ENCODE measurements around the gene XPO6.

XPO6 gene

DNA sequence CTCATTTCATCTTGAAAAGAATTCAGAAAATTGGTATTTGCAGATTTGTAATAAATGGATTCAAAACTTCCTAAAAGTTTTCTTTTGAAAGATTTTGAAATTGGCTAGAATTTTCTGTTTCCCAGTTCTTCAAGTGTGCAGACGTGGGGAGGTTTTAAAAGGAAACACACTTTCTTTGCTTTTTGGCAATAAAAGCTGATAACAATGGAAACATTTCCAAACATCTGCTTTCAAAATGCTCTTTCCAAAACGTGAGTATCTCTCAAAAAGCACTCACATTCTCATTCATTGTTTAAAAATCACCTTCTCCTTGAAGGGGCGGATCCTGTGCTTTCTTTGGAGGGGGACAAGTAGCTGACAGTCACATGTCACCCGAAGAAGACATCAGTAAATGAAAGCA, 139.7 kb downstream of the XPO6 start:
- no peak overlapping the region for H3K4me2 ChIP-seq (ENCODE audit: low read length)

DNA sequence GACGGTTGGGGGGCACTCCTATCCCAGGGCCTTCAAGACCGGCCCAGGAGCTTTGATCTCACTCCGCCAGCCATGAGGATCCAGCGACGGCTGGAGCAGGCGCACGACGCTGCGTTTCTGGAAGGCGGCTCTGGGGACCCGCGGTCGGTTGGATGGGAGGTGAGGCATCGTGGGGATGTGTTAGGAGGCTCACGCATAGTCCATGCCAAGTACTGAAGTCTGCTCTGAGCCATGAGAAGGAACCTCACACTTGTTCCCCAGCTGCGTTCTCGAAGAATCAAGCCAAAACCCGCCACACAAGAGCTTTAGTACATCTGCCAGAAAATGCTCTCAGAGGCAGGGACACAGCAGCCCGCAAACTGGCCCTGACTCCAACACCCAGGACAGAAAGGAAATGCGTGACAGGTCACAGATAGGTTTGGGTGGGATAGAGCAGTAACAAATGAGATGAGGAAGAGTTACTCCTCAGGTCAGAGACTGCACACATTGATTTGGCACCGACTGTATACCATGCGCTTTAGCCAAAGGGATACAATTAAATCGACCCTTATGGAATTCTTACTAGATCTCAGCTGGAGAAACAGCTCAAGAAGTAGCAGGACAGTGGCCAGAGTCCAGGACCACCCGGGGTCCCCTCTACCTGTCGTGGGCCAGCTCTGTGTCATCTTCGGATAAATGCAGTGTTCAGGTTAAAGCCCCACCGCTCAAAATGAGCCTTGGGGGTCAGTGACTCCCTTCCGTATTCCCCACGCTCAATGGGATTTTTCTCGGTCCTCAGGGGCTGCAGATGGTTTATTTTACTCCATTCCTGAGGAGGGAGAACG, 141.6 kb downstream of the XPO6 start:
- Histone ChIP-seq H3K9ac (no peak overlapping the region), H3K79me2 (no peaks in the 10 kb centered on the region), H3K4me2 (ENCODE audit: low read length) (no peak overlapping the region), H3K36me3 (ENCODE audit: control insufficient read depth, insufficient read depth, low read length) (no peaks in the 10 kb centered on the region), H2AFZ (no peak overlapping the region), H3K27me3 (ENCODE audit: control insufficient read depth, insufficient read depth, low read length) (no peaks in the 10 kb centered on the region), H3K4me1 (no peaks in the 10 kb centered on the region), H3K9me3 (ENCODE audit: control insufficient read depth, low read length) (no peaks in the 10 kb centered on the region), H3K27ac (no peak overlapping the region), H3K4me3 (ENCODE audit: low read depth, low read length) (no peak overlapping the region)
- TF ChIP-seq, protein P1, sequence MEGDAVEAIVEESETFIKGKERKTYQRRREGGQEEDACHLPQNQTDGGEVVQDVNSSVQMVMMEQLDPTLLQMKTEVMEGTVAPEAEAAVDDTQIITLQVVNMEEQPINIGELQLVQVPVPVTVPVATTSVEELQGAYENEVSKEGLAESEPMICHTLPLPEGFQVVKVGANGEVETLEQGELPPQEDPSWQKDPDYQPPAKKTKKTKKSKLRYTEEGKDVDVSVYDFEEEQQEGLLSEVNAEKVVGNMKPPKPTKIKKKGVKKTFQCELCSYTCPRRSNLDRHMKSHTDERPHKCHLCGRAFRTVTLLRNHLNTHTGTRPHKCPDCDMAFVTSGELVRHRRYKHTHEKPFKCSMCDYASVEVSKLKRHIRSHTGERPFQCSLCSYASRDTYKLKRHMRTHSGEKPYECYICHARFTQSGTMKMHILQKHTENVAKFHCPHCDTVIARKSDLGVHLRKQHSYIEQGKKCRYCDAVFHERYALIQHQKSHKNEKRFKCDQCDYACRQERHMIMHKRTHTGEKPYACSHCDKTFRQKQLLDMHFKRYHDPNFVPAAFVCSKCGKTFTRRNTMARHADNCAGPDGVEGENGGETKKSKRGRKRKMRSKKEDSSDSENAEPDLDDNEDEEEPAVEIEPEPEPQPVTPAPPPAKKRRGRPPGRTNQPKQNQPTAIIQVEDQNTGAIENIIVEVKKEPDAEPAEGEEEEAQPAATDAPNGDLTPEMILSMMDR (IDR thresholded peaks at IDR 0.05) = no peak

More for the DNA sequence above, 139.7 kb downstream of the XPO6 start:
- no peaks in the 10 kb centered on the region for H3K36me3 ChIP-seq (ENCODE audit: control insufficient read depth, insufficient read depth, low read length)
- no peaks in the 10 kb centered on the region for H3K9me3 ChIP-seq (ENCODE audit: control insufficient read depth, low read length)
- no peaks in the 10 kb centered on the region for H3K27me3 ChIP-seq (ENCODE audit: control insufficient read depth, insufficient read depth, low read length)
- H3K4me3 ChIP-seq (ENCODE audit: low read depth, low read length) = no peak overlapping the region
- H3K27ac ChIP-seq = no peak overlapping the region
- no peak overlapping the region for H2AFZ ChIP-seq
- no peaks in the 10 kb centered on the region for H3K4me1 ChIP-seq
- H3K79me2 ChIP-seq = no peaks in the 10 kb centered on the region
- TF ChIP-seq, protein P1 (IDR thresholded peaks at IDR 0.05) = no peak
- no peak overlapping the region for H3K9ac ChIP-seq

DNA sequence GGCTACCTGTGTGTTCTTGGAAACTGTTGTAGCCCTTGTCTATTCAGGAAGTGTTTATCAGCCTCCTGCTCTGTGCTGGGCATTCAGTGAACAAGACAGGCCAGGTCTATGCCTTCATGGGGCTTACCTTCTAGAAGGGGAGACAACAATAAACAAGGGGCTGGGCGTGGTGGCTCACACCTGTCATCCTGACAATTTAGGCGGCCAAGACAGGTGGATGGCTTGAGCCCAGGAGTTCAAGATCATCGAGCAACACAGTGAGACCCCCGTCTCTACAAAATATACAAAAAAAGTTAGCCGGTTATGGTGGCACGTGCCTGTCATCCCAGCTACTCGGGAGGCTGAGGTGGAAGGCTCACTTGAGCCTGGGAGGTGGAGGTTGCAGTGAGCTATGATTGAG, 142.8 kb downstream of the XPO6 start:
- Histone ChIP-seq H2AFZ (no peak overlapping the region), H3K4me3 (ENCODE audit: low read depth, low read length) (no peak overlapping the region), H3K79me2 (no peaks in the 10 kb centered on the region), H3K4me1 (no peaks in the 10 kb centered on the region), H3K27ac (no peak overlapping the region), H3K9ac (no peak overlapping the region), H3K36me3 (ENCODE audit: control insufficient read depth, insufficient read depth, low read length) (no peaks in the 10 kb centered on the region), H3K4me2 (ENCODE audit: low read length) (no peak overlapping the region), H3K27me3 (ENCODE audit: control insufficient read depth, insufficient read depth, low read length) (no peaks in the 10 kb centered on the region), H3K9me3 (ENCODE audit: control insufficient read depth, low read length) (no peaks in the 10 kb centered on the region)
- TF ChIP-seq, protein P1 (IDR thresholded peaks at IDR 0.05) = no peak

DNA sequence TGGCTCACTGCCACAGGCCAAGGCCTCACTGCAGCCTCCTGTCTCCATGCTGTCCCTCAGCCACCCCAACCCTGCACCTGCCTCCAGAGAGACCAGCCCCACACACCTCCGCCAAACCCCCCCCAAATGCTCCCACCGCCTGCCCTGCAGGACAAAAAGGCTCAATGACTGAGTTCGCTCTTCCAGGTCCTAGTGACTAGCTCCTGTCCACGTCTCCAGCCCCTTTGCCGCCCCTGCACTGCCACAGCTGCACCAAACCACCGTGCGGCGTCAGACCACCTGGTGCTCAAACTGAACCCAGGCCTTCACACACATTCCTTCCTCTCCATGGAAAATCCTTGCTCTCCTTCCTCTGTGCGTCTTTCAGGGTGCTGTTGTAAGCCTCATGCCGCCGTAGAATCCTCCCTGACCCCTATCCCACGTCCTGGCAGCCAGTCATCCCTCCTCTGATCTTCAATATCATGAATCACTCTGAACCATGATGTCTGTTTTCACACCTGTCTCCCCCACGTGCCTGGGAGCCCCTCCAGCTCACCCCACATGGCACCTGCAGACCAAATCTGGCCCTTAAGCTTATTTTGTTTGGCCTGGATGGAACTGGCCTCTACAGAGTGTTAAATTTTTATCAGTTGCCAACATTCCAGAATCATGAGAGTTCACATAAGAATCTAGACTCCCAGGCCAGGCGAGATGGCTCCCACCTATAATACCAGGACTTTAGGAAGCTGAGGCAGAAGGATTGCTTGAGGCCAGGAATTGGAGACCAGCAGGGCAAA, 144.0 kb downstream of the XPO6 start:
- no peak overlapping the region for H3K27ac ChIP-seq

More for the DNA sequence above, 144.0 kb downstream of the XPO6 start:
- Histone ChIP-seq H3K27me3 (ENCODE audit: control insufficient read depth, insufficient read depth, low read length) (no peaks in the 10 kb centered on the region), H2AFZ (no peak overlapping the region), H3K4me2 (ENCODE audit: low read length) (no peak overlapping the region), H3K9ac (no peak overlapping the region), H3K36me3 (ENCODE audit: control insufficient read depth, insufficient read depth, low read length) (no peaks in the 10 kb centered on the region), H3K9me3 (ENCODE audit: control insufficient read depth, low read length) (no peaks in the 10 kb centered on the region), H3K79me2 (no peaks in the 10 kb centered on the region), H3K4me1 (no peaks in the 10 kb centered on the region), H3K4me3 (ENCODE audit: low read depth, low read length) (no peak overlapping the region)
- TF ChIP-seq, protein P1 (IDR thresholded peaks at IDR 0.05) = no peak
